ENCODE results near the gene TULP1. TPM values are rescaled to one million over a fixed set of nuclear protein-coding genes. Genes with fewer than 3 reads are reported as not detected.
"Not testable (repeated sequence)": the region's sequence is repeated elsewhere in the genome, so short reads cannot be mapped to it uniquely, and the experiment has no call there.

Gene TULP1
- total RNA-seq, 1 donor from 2014 or later, result not detected

DNA sequence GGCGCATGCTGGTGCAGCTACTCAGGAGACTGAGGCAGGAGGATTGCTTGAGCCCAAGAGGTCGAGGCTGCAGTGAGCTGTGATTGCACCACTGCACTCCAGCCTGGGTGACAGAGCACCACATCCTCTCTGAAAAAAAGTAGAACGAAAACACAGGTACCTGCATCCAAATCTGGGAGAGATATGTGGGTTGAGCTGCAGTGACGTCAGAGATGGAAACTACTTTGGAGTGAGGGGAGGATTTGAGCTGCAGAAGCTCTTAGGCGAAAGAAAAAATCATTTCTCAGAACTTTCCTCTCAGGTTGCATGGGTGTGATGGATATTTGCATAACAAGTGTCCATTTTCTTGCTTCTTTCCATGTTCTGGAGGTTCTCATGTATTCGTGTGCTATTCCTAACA is 4.0 kb upstream of the TULP1 start:
- intact Hi-C loops (cut with micrococcal nuclease), result no loop called here
- no peaks in the 10 kb centered on the region for H3K36me3 Mint-ChIP-seq (ENCODE audit: low read depth)
- H3K4me3 Mint-ChIP-seq (ENCODE audit: low read depth), result no peak overlapping the region
- no peak overlapping the region for H3K27ac Mint-ChIP-seq
- H3K9me3 Mint-ChIP-seq, result no peaks in the 10 kb centered on the region
- H3K27me3 Mint-ChIP-seq (ENCODE audit: low read depth), result peaks cover 12% of the 10 kb centered on the region
- peaks cover 2% of the 10 kb centered on the region for H3K4me1 Mint-ChIP-seq (ENCODE audit: low read depth)
- no peak for DNase-seq (ENCODE audit: low spot score)

GRCh38 chr6:35515939-35516338 is 3.2 kb upstream of the TULP1 start:
- peaks cover 16% of the 10 kb centered on the region for H3K27me3 Mint-ChIP-seq (ENCODE audit: low read depth)
- DNase-seq (ENCODE audit: low spot score); H3K27ac Mint-ChIP-seq; intact Hi-C loops (cut with micrococcal nuclease); H3K4me1 Mint-ChIP-seq (ENCODE audit: low read depth); H3K9me3 Mint-ChIP-seq; H3K36me3 Mint-ChIP-seq (ENCODE audit: low read depth); H3K4me3 Mint-ChIP-seq (ENCODE audit: low read depth): not testable (repeated sequence)

DNA sequence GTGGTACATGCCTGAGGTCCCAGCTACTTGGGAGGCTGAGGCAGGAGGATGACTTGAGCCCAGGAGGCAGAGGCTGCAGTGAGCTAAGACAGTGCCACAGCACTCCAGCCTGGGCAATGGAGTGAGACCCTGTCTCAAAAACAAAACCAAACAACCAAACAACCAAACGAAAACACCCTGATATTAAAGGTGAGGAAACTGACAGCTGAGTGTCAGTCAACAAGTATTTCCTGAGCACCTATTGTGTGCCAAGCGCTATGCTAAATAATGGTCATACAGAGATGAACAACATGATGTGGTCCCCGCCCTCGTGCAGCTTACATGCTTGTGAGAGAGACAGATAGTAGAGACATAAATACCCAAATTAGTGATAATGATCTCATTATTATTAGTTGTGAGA is 1.9 kb upstream of the TULP1 start:
- H3K27me3 Mint-ChIP-seq (ENCODE audit: low read depth), result peaks cover 25% of the 10 kb centered on the region
- no peaks in the 10 kb centered on the region for H3K9me3 Mint-ChIP-seq
- H3K36me3 Mint-ChIP-seq (ENCODE audit: low read depth), result no peaks in the 10 kb centered on the region
- intact Hi-C loops (cut with micrococcal nuclease), result no loop called here
- peaks cover 2% of the 10 kb centered on the region for H3K4me1 Mint-ChIP-seq (ENCODE audit: low read depth)
- H3K27ac Mint-ChIP-seq, result no peak overlapping the region
- no peak overlapping the region for H3K4me3 Mint-ChIP-seq (ENCODE audit: low read depth)
- no peak for DNase-seq (ENCODE audit: low spot score)

GRCh38 chr6:35512006-35512405 is 690 bp downstream of the TULP1 start:
- H3K4me3 Mint-ChIP-seq (ENCODE audit: low read depth), result no peak overlapping the region
- peaks cover 35% of the 10 kb centered on the region for H3K27me3 Mint-ChIP-seq (ENCODE audit: low read depth)
- peaks cover 2% of the 10 kb centered on the region for H3K4me1 Mint-ChIP-seq (ENCODE audit: low read depth)
- H3K9me3 Mint-ChIP-seq, result no peaks in the 10 kb centered on the region
- no peak overlapping the region for H3K27ac Mint-ChIP-seq
- no peak for DNase-seq (ENCODE audit: low spot score)
- intact Hi-C loops (cut with micrococcal nuclease), result no loop called here
- H3K36me3 Mint-ChIP-seq (ENCODE audit: low read depth), result no peaks in the 10 kb centered on the region

DNA sequence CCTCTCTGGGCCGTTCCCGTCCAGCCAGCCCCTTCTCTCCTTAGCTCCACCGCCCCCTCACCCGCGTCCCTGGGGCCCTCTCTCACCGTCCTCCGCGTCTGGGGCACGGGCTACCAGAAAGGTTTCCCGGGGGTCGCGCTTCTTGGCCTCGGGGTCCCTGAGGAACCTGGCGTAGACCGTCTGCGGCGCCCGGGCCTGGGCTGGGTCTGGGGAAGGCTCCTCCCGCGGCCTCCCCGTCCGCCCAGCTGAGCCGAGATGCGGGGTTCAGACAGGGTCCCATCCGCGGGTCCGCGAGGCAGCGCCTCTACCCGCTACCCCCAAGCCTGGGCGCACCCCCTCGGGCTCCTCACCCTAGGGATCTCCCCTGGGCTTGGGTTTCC is 1.1 kb downstream of the TULP1 start:
- H3K4me1 Mint-ChIP-seq (ENCODE audit: low read depth), result peaks cover under 1% of the 10 kb centered on the region
- H3K4me3 Mint-ChIP-seq (ENCODE audit: low read depth), result no peak overlapping the region
- H3K9me3 Mint-ChIP-seq, result no peaks in the 10 kb centered on the region
- intact Hi-C loops (cut with micrococcal nuclease), result no loop called here
- peaks cover 35% of the 10 kb centered on the region for H3K27me3 Mint-ChIP-seq (ENCODE audit: low read depth)
- no peaks in the 10 kb centered on the region for H3K36me3 Mint-ChIP-seq (ENCODE audit: low read depth)
- no peak for DNase-seq (ENCODE audit: low spot score)
- no peak overlapping the region for H3K27ac Mint-ChIP-seq

- intact Hi-C loops (cut with micrococcal nuclease), result no loop called here
- no peak overlapping the region for H3K4me3 Mint-ChIP-seq (ENCODE audit: low read depth)
- no peaks in the 10 kb centered on the region for H3K9me3 Mint-ChIP-seq
- H3K4me1 Mint-ChIP-seq (ENCODE audit: low read depth), result no peaks in the 10 kb centered on the region
- peaks cover 38% of the 10 kb centered on the region for H3K27me3 Mint-ChIP-seq (ENCODE audit: low read depth)
- DNase-seq (ENCODE audit: low spot score), result no peak
- no peak overlapping the region for H3K27ac Mint-ChIP-seq
- no peaks in the 10 kb centered on the region for H3K36me3 Mint-ChIP-seq (ENCODE audit: low read depth)
Measured at GRCh38 chr6:35510916-35511561, 1.7 kb downstream of the TULP1 start.

GRCh38 chr6:35508542-35508941 is 4.2 kb downstream of the TULP1 start:
- no peaks in the 10 kb centered on the region for H3K4me1 Mint-ChIP-seq (ENCODE audit: low read depth)
- intact Hi-C loops (cut with micrococcal nuclease), result no loop called here
- H3K9me3 Mint-ChIP-seq, result no peaks in the 10 kb centered on the region
- H3K27me3 Mint-ChIP-seq (ENCODE audit: low read depth), result peaks cover 36% of the 10 kb centered on the region
- no peak overlapping the region for H3K4me3 Mint-ChIP-seq (ENCODE audit: low read depth)
- H3K27ac Mint-ChIP-seq, result no peak overlapping the region
- no peak for DNase-seq (ENCODE audit: low spot score)
- no peaks in the 10 kb centered on the region for H3K36me3 Mint-ChIP-seq (ENCODE audit: low read depth)

DNA sequence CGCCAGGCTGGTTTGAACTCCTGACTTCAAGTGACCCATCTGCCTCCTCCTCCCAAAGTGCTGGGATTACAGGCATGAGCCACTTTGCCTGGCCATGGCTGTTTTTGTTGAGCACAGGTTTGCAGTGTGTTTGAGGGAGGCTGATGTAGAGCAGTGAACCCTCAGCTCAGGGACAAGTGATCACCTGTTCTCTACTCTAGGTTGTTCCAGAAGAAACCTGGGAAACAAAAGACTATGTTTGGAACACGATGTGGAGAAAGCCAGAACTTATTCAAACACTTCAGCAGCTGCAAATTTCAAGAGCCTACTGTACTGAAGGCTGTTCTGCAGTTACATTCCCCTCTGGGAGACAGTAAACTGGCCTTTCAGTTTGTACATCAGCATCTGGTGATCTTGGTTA is 4.7 kb downstream of the TULP1 start:
- peaks cover 36% of the 10 kb centered on the region for H3K27me3 Mint-ChIP-seq (ENCODE audit: low read depth)
- no peaks in the 10 kb centered on the region for H3K4me1 Mint-ChIP-seq (ENCODE audit: low read depth)
- DNase-seq (ENCODE audit: low spot score), result no peak
- no peaks in the 10 kb centered on the region for H3K9me3 Mint-ChIP-seq
- intact Hi-C loops (cut with micrococcal nuclease), result no loop called here
- H3K27ac Mint-ChIP-seq, result no peak overlapping the region
- no peak overlapping the region for H3K4me3 Mint-ChIP-seq (ENCODE audit: low read depth)
- H3K36me3 Mint-ChIP-seq (ENCODE audit: low read depth), result no peaks in the 10 kb centered on the region

GRCh38 chr6:35507221-35507620 is 5.5 kb downstream of the TULP1 start:
- H3K27me3 Mint-ChIP-seq (ENCODE audit: low read depth), result peaks cover 30% of the 10 kb centered on the region
- no peak overlapping the region for H3K4me3 Mint-ChIP-seq (ENCODE audit: low read depth)
- intact Hi-C loops (cut with micrococcal nuclease), result no loop called here
- DNase-seq (ENCODE audit: low spot score), result no peak
- H3K4me1 Mint-ChIP-seq (ENCODE audit: low read depth), result no peaks in the 10 kb centered on the region
- no peaks in the 10 kb centered on the region for H3K9me3 Mint-ChIP-seq
- no peaks in the 10 kb centered on the region for H3K36me3 Mint-ChIP-seq (ENCODE audit: low read depth)
- no peak overlapping the region for H3K27ac Mint-ChIP-seq

DNA sequence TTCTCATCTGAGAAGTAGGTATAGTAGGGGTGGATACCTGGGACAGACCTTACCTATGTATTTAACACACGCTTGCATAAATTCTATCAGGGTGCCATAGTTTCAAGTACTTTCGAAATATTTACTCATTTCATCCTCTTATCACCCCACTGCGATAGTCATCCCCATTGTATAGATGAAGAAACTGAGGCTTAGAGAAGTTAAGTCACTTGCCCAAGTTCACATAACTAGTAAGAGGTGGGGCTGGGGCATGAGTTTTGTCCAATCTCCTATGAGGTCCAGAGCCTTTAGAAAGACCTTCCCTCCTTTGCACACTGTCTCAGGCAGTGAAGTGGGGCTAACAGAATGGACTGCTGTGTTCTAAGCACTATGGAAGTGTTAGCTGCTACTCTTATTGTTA is 6.2 kb downstream of the TULP1 start:
- intact Hi-C loops (cut with micrococcal nuclease), result no loop called here
- Mint-ChIP-seq H3K4me1 (ENCODE audit: low read depth) (no peaks in the 10 kb centered on the region), H3K9me3 (no peaks in the 10 kb centered on the region), H3K4me3 (ENCODE audit: low read depth) (no peak overlapping the region), H3K36me3 (ENCODE audit: low read depth) (no peaks in the 10 kb centered on the region), H3K27ac (no peak overlapping the region), H3K27me3 (ENCODE audit: low read depth) (peaks cover 31% of the 10 kb centered on the region)
- no peak for DNase-seq (ENCODE audit: low spot score)

- Mint-ChIP-seq H3K9me3 (no peaks in the 10 kb centered on the region), H3K27me3 (ENCODE audit: low read depth) (peaks cover 30% of the 10 kb centered on the region), H3K4me1 (ENCODE audit: low read depth) (no peaks in the 10 kb centered on the region), H3K4me3 (ENCODE audit: low read depth) (no peak overlapping the region), H3K36me3 (ENCODE audit: low read depth) (no peaks in the 10 kb centered on the region), H3K27ac (no peak overlapping the region)
- intact Hi-C loops (cut with micrococcal nuclease), result no loop called here
- no peak for DNase-seq (ENCODE audit: low spot score)
Measured at GRCh38 chr6:35505999-35506412, 6.7 kb downstream of the TULP1 start.

- intact Hi-C loops (cut with micrococcal nuclease), result no loop called here
- no peaks in the 10 kb centered on the region for H3K9me3 Mint-ChIP-seq
- H3K27ac Mint-ChIP-seq, result no peak overlapping the region
- peaks cover 28% of the 10 kb centered on the region for H3K27me3 Mint-ChIP-seq (ENCODE audit: low read depth)
- H3K4me1 Mint-ChIP-seq (ENCODE audit: low read depth), result no peaks in the 10 kb centered on the region
- H3K36me3 Mint-ChIP-seq (ENCODE audit: low read depth), result no peaks in the 10 kb centered on the region
- no peak for DNase-seq (ENCODE audit: low spot score)
- no peak overlapping the region for H3K4me3 Mint-ChIP-seq (ENCODE audit: low read depth)
Measured at GRCh38 chr6:35503534-35503933, 9.2 kb downstream of the TULP1 start.

GRCh38 chr6:35501784-35502183 is 10.9 kb downstream of the TULP1 start:
- intact Hi-C loops (cut with micrococcal nuclease), result no loop called here
- Mint-ChIP-seq H3K4me3 (ENCODE audit: low read depth) (no peak overlapping the region), H3K27ac (no peak overlapping the region), H3K36me3 (ENCODE audit: low read depth) (no peaks in the 10 kb centered on the region), H3K4me1 (ENCODE audit: low read depth) (no peaks in the 10 kb centered on the region), H3K9me3 (no peaks in the 10 kb centered on the region), H3K27me3 (ENCODE audit: low read depth) (peaks cover 26% of the 10 kb centered on the region)
- no peak for DNase-seq (ENCODE audit: low spot score)

DNA sequence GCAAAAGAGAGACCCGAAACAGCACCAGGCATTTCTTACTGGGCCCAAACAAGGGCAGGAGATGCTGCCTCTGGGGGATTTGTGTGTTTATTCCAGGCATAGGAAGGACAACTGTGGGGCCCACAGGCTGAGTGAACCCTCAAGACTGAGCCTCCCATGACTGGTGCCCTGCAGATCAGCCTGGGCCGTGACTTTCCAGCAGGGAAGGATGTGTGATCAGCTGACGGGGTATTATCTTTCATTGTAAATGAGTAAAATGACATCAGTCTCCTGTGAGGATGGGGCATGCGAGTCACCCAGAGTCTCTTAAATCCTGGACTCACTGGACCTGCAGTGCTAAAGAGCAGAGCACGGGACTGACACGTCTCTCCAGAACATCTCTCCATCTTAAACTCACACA is 11.9 kb downstream of the TULP1 start:
- no peak for DNase-seq (ENCODE audit: low spot score)
- Mint-ChIP-seq H3K4me1 (ENCODE audit: low read depth) (no peaks in the 10 kb centered on the region), H3K27ac (no peak overlapping the region), H3K9me3 (no peaks in the 10 kb centered on the region), H3K36me3 (ENCODE audit: low read depth) (no peaks in the 10 kb centered on the region), H3K4me3 (ENCODE audit: low read depth) (no peak overlapping the region), H3K27me3 (ENCODE audit: low read depth) (peaks cover 25% of the 10 kb centered on the region)
- intact Hi-C loops (cut with micrococcal nuclease), result no loop called here

Data from activated T-helper 2 cell treated with anti-CD3 and anti-CD28 coated beads, Interferon-gamma antibody, Interleukin-2, Interleukin-4, amounts not matched to agents 10 μg/mL and 5 μg/mL and 100 μg/mL, durations not matched to agents 14 hours and 24 hours and 36 hours (primary cell).